ENCODE results near the gene AHI1. TPM values are rescaled to one million over a fixed set of nuclear protein-coding genes. Genes with fewer than 3 reads are reported as not detected.

The AHI1 gene
- total RNA-seq, 1 donor from 2014 or later, result 21.0 TPM

GRCh38 chr6:135449246-135449645 is 48.3 kb downstream of the AHI1 start:
- H3K4me3 Mint-ChIP-seq, result no peak overlapping the region
- DNase-seq (no peak), ATAC-seq (ENCODE audit: low read depth) (no peak)
- H3K9me3 Mint-ChIP-seq, result no peaks in the 10 kb centered on the region
- TF ChIP-seq CTCF (IDR thresholded peaks at IDR 0.05), result no peak
- ChIA-PET POLR2A (no interaction called here), CTCF (interaction anchor here (1.4 to 2.9 kb wide), 4 partner anchors 10 to 778 kb away, joined by 3 to 24 read pairs (median 9); no protein-coding TSS in a partner anchor)
- H3K36me3 Mint-ChIP-seq (ENCODE audit: low read depth), result peaks cover 1% of the 10 kb centered on the region
- peaks cover 8% of the 10 kb centered on the region for H3K4me1 Mint-ChIP-seq
- intact Hi-C loops (cut with micrococcal nuclease), result no loop called here
- H3K27me3 Mint-ChIP-seq, result no peaks in the 10 kb centered on the region
- no peak overlapping the region for H3K27ac Mint-ChIP-seq

- no peak for DNase-seq
- no peaks in the 10 kb centered on the region for H3K27me3 Mint-ChIP-seq
- POLR2A ChIA-PET, result interaction anchor here (0.6 to 1.0 kb wide), 2 partner anchors 14 to 353 kb away, joined by 3 read pairs; no protein-coding TSS in a partner anchor
- peak overlapping the region; percentile 31 for H3K27ac Mint-ChIP-seq
- H3K4me3 Mint-ChIP-seq, result peak overlapping the region; percentile 2
- H3K9me3 Mint-ChIP-seq, result no peaks in the 10 kb centered on the region
- ATAC-seq (ENCODE audit: low read depth), result peak; percentile 57
- CTCF ChIA-PET, result interaction anchor here (1.5 to 2.9 kb wide), 2 partner anchors 10 to 15 kb away, joined by 3 to 9 read pairs; no protein-coding TSS in a partner anchor
- H3K4me1 Mint-ChIP-seq, result peaks cover 16% of the 10 kb centered on the region
- intact Hi-C loops (cut with micrococcal nuclease), result no loop called here
- TF ChIP-seq CTCF (IDR thresholded peaks at IDR 0.05), result no peak
- peaks cover 5% of the 10 kb centered on the region for H3K36me3 Mint-ChIP-seq (ENCODE audit: low read depth)
Observed at GRCh38 chr6:135440087-135440792, 57.3 kb downstream of the AHI1 start.

- CTCF ChIA-PET, result interaction anchor here (1.1 to 2.9 kb wide), 3 partner anchors 11 to 15 kb away, joined by 3 to 9 read pairs (median 3); no protein-coding TSS in a partner anchor
- ATAC-seq (ENCODE audit: low read depth) (no peak), DNase-seq (no peak)
- Mint-ChIP-seq H3K4me1 (peaks cover 19% of the 10 kb centered on the region), H3K9me3 (no peaks in the 10 kb centered on the region), H3K4me3 (no peak overlapping the region), H3K36me3 (ENCODE audit: low read depth) (peaks cover 5% of the 10 kb centered on the region), H3K27me3 (no peaks in the 10 kb centered on the region), H3K27ac (no peak overlapping the region)
- TF ChIP-seq CTCF (IDR thresholded peaks at IDR 0.05), result no peak
- POLR2A ChIA-PET, result interaction anchor here (1.0 kb wide), 1 partner anchor 14 kb away, joined by 3 read pairs; no protein-coding TSS in a partner anchor
- intact Hi-C loops (cut with micrococcal nuclease), result loop anchor here (1.0 to 10.0 kb wide), 5 partner anchors 257 to 1267 kb away; partner anchors contain the start of gene MYB
Observed at GRCh38 chr6:135439549-135439948, 58.0 kb downstream of the AHI1 start.

- H3K4me3 Mint-ChIP-seq, result no peak overlapping the region
- H3K27me3 Mint-ChIP-seq, result no peaks in the 10 kb centered on the region
- H3K27ac Mint-ChIP-seq, result no peak overlapping the region
- no peaks in the 10 kb centered on the region for H3K9me3 Mint-ChIP-seq
- ChIA-PET POLR2A (no interaction called here), CTCF (interaction anchor here (1.1 to 2.9 kb wide), 3 partner anchors 12 to 14 kb away, joined by 3 to 9 read pairs (median 3); no protein-coding TSS in a partner anchor)
- ATAC-seq (ENCODE audit: low read depth), result peak; percentile 25
- no peak for DNase-seq
- H3K4me1 Mint-ChIP-seq, result peaks cover 22% of the 10 kb centered on the region
- TF ChIP-seq CTCF (IDR thresholded peaks at IDR 0.05), result no peak
- intact Hi-C loops (cut with micrococcal nuclease), result loop anchor here (1.0 to 10.0 kb wide), 5 partner anchors 257 to 1267 kb away; partner anchors contain the start of gene MYB
- peaks cover under 1% of the 10 kb centered on the region for H3K36me3 Mint-ChIP-seq (ENCODE audit: low read depth)
Observed at GRCh38 chr6:135438907-135439535, 58.5 kb downstream of the AHI1 start.

DNA sequence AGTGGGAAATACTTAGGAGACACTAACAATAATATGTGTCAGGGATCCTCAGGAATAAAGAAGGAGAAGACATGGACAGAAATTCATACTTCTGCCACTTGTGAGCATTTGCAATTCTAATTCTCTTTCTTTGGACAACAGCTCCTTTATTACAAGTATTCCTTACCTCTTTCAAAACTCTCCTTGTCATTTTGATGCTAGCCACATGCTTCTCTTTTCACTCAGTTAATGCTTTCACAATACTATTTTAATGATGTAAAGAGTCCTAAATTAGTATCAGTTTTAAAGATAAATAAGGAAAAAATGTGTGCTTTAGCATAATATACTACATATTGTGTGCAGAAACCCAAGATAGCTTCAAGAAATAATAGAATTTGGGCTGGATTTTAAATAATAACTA is 62.5 kb downstream of the AHI1 start:
- ATAC-seq (ENCODE audit: low read depth), result no peak
- DNase-seq, result no peak
- Mint-ChIP-seq H3K27ac (no peak overlapping the region), H3K27me3 (no peaks in the 10 kb centered on the region), H3K9me3 (no peaks in the 10 kb centered on the region), H3K4me3 (no peak overlapping the region), H3K4me1 (peaks cover 17% of the 10 kb centered on the region), H3K36me3 (ENCODE audit: low read depth) (no peaks in the 10 kb centered on the region)
- no peak for TF ChIP-seq CTCF (IDR thresholded peaks at IDR 0.05)
- CTCF ChIA-PET, result no interaction called here
- POLR2A ChIA-PET, result no interaction called here
- intact Hi-C loops (cut with micrococcal nuclease), result loop anchor here (5.0 to 10.0 kb wide), 4 partner anchors 253 to 1263 kb away; partner anchors contain the start of gene MYB
